Lung (tissue), 12 donors: ENCODE data around the gene SAG. TPM values are rescaled to one million over a fixed set of nuclear protein-coding genes. Genes with fewer than 3 reads are reported as not detected.

ENCODE experiments used
- ATAC-seq: fragments of 200-7000 bp; cut with Tn5 transposase; one replicate; pipeline ENCODE4 v1.9.1; 2020; ENCODE audit warnings: moderate number of reproducible peaks; ENCODE audit not compliant: insufficient read depth, low FRiP score
- DNase-seq, 3 donors: peaks; one replicate each; pipeline ENCODE4 v3.0.0-alpha.2; 2013 to 2017
- H3K27ac ChIP-seq, 2 donors: one replicate each; pipeline ENCODE4 v1.5.1; 2013; ENCODE audit warnings: mild to moderate bottlenecking in 2 of 2, moderate library complexity in 2 of 2, control low read depth in 1 of 2, inconsistent platforms in 1 of 2, low read depth in 1 of 2, low read length in 1 of 2
- H3K27me3 ChIP-seq, 3 donors: one replicate each; pipeline ENCODE4 v1.5.1; 2013; ENCODE audit warnings: low read length in 2 of 3; ENCODE audit not compliant: control insufficient read depth in 3 of 3, insufficient read depth in 3 of 3
- H3K36me3 ChIP-seq, 4 donors: one replicate each; pipeline ENCODE4 v1.5.1; 2013; ENCODE audit warnings: low read length in 4 of 4, mild to moderate bottlenecking in 1 of 4, moderate library complexity in 1 of 4; ENCODE audit not compliant: control insufficient read depth in 4 of 4, insufficient read depth in 4 of 4
- H3K4me1 ChIP-seq, 5 donors: one replicate each; pipeline ENCODE4 v1.5.1; 2013; ENCODE audit warnings: low read length in 5 of 5, mild to moderate bottlenecking in 2 of 5, moderate library complexity in 1 of 5; ENCODE audit not compliant: control insufficient read depth in 5 of 5, insufficient read depth in 5 of 5
- H3K4me3 ChIP-seq: one replicate; pipeline ENCODE4 v1.5.1; 2013; ENCODE audit warnings: mild to moderate bottlenecking, control low read depth, moderate library complexity
- H3K9ac ChIP-seq, 2 donors: one replicate each; pipeline ENCODE4 v1.5.1; 2013; ENCODE audit warnings: low read length in 2 of 2, control low read depth in 1 of 2; ENCODE audit not compliant: insufficient read depth in 1 of 2
- H3K9me3 ChIP-seq, 4 donors: one replicate each; pipeline ENCODE4 v1.5.1; 2013; ENCODE audit warnings: low read length in 3 of 4, mild to moderate bottlenecking in 1 of 4, moderate library complexity in 1 of 4; ENCODE audit not compliant: control insufficient read depth in 4 of 4, insufficient read depth in 3 of 4
- WGBS, 2 donors: extraction: QIAGEN DNeasy Blood & Tissue Kit; methylation state at CpG; one replicate each; pipeline ENCODE4 v1.1.7; 2013; 5-methylcytosine and 5-hydroxymethylcytosine counted together
- polyA plus RNA-seq, 2 donors: library from polyadenylated mRNA; stranded (reverse); fragments of 200-250 nt; gene quantifications; one replicate each; pipeline ENCODE4 v1.2.1, GENCODE V29; 2013
- total RNA-seq, 2 donors: library from RNA; depleted of rRNA in 1 of 2; stranded (reverse); fragments of >200 nt in 1 of 2; gene quantifications; one replicate each; pipeline ENCODE4 v1.2.1, GENCODE V29; 2014 to 2021
- TF ChIP-seq, protein P1 (sequence below): IDR thresholded peaks from 2 replicates; pipeline ENCODE4 v1.5.1; 2012; ENCODE audit warnings: mild to moderate bottlenecking; ENCODE audit errors: control extremely low read depth, extremely low read depth
- donor health status: control.
- donor health status: control.
- donor health status: Bipolar disorder and iron deficiency.
- donor health status: healthy.
- donor health status: DM: yes; HTN: yes; CAD: no.

The SAG gene
- total and polyA plus RNA-seq, 4 donors = 0.03 to 0.46 (median 0.22) TPM; not detected in 1

DNA sequence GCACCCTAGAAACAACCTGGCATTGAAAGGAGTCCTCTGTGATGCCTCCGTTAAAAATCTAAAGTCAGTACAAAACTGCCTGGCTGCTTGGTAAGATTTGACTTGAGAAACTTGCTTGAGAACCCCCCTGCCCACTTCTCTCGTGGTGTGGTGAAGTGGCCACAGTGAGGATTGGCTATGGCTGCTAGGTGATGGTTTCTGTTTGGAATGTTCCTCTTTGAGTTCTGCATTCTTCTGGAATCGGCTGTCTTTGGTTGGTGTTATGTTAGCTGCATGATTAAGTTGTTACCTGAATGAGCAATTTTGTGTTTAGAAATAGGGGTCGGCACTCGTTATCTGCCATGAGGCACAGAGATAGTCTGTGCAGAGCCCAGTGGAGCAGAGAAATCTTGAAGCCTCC, 21.7 kb upstream of the SAG start:
- peaks cover 0 to 4% (median 0%) of the 10 kb centered on the region in 5 donors for H3K4me1 ChIP-seq
- H3K9me3 ChIP-seq = no peaks in the 10 kb centered on the region
- TF ChIP-seq, protein P1, sequence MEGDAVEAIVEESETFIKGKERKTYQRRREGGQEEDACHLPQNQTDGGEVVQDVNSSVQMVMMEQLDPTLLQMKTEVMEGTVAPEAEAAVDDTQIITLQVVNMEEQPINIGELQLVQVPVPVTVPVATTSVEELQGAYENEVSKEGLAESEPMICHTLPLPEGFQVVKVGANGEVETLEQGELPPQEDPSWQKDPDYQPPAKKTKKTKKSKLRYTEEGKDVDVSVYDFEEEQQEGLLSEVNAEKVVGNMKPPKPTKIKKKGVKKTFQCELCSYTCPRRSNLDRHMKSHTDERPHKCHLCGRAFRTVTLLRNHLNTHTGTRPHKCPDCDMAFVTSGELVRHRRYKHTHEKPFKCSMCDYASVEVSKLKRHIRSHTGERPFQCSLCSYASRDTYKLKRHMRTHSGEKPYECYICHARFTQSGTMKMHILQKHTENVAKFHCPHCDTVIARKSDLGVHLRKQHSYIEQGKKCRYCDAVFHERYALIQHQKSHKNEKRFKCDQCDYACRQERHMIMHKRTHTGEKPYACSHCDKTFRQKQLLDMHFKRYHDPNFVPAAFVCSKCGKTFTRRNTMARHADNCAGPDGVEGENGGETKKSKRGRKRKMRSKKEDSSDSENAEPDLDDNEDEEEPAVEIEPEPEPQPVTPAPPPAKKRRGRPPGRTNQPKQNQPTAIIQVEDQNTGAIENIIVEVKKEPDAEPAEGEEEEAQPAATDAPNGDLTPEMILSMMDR = no peak
- ATAC-seq (no peak), DNase-seq (no peak)
- no peaks in the 10 kb centered on the region for H3K27me3 ChIP-seq
- no peak overlapping the region for H3K9ac ChIP-seq
- WGBS, 2 donors = 87 to 92% methylated on average over 5 of the region's 5 CpGs
- peaks cover 26 to 46% (median 43%) of the 10 kb centered on the region in 4 donors for H3K36me3 ChIP-seq
- H3K27ac ChIP-seq = no peak overlapping the region
- H3K4me3 ChIP-seq = no peak overlapping the region

GRCh38 chr2:233287871-233288270, 19.7 kb upstream of the SAG start:
- DNase-seq (no peak), ATAC-seq (no peak)
- no peaks in the 10 kb centered on the region for H3K9me3 ChIP-seq
- WGBS, 2 donors = 97 to 98% methylated on average over 6 of the region's 6 CpGs
- no peak overlapping the region for H3K27ac ChIP-seq
- H3K4me1 ChIP-seq = peaks cover 0 to 4% (median 0%) of the 10 kb centered on the region in 5 donors
- no peak overlapping the region for H3K4me3 ChIP-seq
- H3K9ac ChIP-seq = no peak overlapping the region
- peaks cover 31 to 51% (median 46%) of the 10 kb centered on the region in 4 donors for H3K36me3 ChIP-seq
- no peaks in the 10 kb centered on the region for H3K27me3 ChIP-seq
- TF ChIP-seq, protein P1 = no peak

DNA sequence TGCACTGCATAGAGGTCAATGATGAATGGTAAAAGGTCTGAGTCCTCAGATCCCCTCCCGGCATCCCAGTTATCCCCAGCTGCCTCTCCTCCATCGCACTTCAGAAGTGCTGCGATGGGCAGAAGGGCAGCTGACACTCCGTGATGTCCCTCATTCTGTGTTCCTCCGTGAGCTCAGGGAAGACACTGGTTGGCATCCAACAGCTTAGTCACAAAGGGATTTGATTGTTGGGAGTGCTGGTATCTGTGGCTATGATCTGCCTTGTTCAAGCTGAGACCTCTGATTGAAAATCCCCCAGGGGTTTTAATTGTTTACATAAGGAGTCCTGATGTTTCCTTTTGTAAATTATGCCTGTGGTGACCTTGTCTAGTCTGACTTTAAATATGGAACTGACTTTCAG, 19.0 kb upstream of the SAG start:
- H3K9me3 ChIP-seq = peaks cover 0 to 2% (median 0%) of the 10 kb centered on the region in 4 donors
- no peaks in the 10 kb centered on the region for H3K27me3 ChIP-seq
- TF ChIP-seq, protein P1 = no peak
- no peak for ATAC-seq
- WGBS, 2 donors = 77 to 87% methylated on average over 5 of the region's 5 CpGs
- peaks cover 0 to 4% (median 0%) of the 10 kb centered on the region in 5 donors for H3K4me1 ChIP-seq
- H3K27ac ChIP-seq = no peak overlapping the region
- H3K36me3 ChIP-seq = peaks cover 37 to 55% (median 51%) of the 10 kb centered on the region in 4 donors
- no peak overlapping the region for H3K4me3 ChIP-seq
- no peak overlapping the region for H3K9ac ChIP-seq
- no peak for DNase-seq

DNA sequence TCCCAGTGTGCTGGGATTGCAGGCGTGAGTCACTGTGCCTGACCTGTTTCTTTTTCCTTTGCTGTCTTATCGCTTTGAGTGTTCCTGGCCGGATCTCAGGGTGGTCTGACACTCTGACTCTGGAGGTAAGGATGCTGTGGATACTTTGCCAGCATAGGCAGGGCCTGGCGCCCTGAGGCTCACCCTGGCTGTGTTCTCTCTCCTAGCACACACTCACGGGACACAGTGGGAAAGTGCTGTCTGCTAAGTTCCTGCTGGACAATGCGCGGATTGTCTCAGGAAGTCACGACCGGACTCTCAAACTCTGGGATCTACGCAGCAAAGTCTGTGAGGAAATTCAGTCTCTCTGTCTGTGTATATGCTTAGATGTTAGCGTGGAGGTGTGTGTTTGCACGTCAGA, 18.0 kb upstream of the SAG start:
- TF ChIP-seq, protein P1 = no peak
- Histone ChIP-seq H3K9ac (peak overlapping the region in 1 of 2 donors; percentile 27), H3K4me3 (no peak overlapping the region), H3K27me3 (no peaks in the 10 kb centered on the region), H3K27ac (peak overlapping the region in 1 of 2 donors; percentile 42), H3K4me1 (peaks cover 0 to 4% (median 0%) of the 10 kb centered on the region in 5 donors), H3K9me3 (peaks cover 0 to 2% (median 0%) of the 10 kb centered on the region in 4 donors), H3K36me3 (peaks cover 45 to 62% (median 58%) of the 10 kb centered on the region in 4 donors)
- ATAC-seq (no peak), DNase-seq (peak in 1 of 3 donors; percentile 14)
- WGBS, 2 donors = 78 to 82% methylated on average over 12 of the region's 12 CpGs
